ENCODE data around the gene GLI1. TPM values are rescaled to one million over a fixed set of nuclear protein-coding genes. Genes with fewer than 3 reads are reported as not detected.
A peak's percentile ranks its signal among the peaks of the same experiment; 100 is the strongest.
"Not testable (repeated sequence)": the region's sequence is repeated elsewhere in the genome, so short reads cannot be mapped to it uniquely, and the experiment has no call there.

The GLI1 gene
- polyA plus RNA-seq, 1 donor from 2014 or later, result 0.18 TPM

DNA sequence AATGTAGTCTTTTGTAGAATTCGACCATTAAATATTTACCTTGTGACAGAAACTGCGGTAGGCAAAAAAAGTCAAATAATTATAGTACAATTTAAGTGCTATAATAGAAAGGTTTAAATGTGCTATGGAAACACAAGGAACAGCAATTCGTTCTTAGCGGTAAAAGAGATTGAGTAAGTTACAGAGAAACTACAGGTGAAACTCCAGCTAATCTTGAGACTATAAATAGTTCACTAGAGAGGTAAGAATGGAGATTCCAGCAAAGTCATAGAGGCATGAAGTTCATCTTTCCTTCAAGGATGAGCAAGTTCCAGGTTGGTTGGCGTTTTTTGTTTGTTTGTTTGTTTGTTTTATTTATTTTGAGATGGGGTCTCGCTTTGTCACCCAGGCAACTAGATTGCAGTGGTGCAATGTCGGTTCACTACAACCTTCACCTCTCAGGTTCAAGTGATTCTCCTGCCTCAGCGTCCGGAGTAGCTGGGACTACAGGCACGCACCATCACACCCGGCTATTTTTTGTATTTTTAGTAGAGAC lies 27.9 kb upstream of the GLI1 start:
- peaks cover 4% of the 10 kb centered on the region for H3K36me3 Mint-ChIP-seq
- H3K27ac Mint-ChIP-seq, result peak overlapping the region; percentile 99
- no peaks in the 10 kb centered on the region for H3K27me3 Mint-ChIP-seq
- peak overlapping the region; percentile 89 to 96 (median 96) for H3K4me3 Mint-ChIP-seq
- H3K4me1 Mint-ChIP-seq, result peaks cover 21 to 26% (median 21%) of the 10 kb centered on the region in 3 donors
- H3K9me3 Mint-ChIP-seq, result no peaks in the 10 kb centered on the region

DNA sequence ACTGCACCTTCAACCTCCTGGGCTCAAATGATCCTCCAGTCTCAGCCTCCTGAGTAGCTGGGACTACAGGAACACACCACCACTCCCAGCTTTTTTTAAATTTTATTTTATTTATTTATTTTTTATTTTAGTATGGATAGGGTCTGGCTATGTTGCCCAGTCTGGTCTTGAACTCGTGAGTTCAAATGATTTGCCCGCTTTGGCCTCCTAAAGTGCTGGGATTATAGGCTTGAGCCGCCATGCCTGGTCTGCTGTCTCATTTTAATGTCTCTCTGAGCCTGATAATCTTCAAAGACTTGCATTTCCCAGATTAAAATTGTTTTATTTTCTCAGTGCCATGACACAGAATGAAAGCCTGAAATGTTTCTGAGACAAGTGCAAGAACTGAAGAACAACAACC lies 26.2 kb upstream of the GLI1 start:
- no peak overlapping the region for H3K4me3 Mint-ChIP-seq
- H3K9me3 Mint-ChIP-seq, result no peaks in the 10 kb centered on the region
- no peak overlapping the region for H3K27ac Mint-ChIP-seq
- peaks cover 18 to 22% (median 21%) of the 10 kb centered on the region in 3 donors for H3K4me1 Mint-ChIP-seq
- H3K36me3 Mint-ChIP-seq, result no peaks in the 10 kb centered on the region
- no peaks in the 10 kb centered on the region for H3K27me3 Mint-ChIP-seq

DNA sequence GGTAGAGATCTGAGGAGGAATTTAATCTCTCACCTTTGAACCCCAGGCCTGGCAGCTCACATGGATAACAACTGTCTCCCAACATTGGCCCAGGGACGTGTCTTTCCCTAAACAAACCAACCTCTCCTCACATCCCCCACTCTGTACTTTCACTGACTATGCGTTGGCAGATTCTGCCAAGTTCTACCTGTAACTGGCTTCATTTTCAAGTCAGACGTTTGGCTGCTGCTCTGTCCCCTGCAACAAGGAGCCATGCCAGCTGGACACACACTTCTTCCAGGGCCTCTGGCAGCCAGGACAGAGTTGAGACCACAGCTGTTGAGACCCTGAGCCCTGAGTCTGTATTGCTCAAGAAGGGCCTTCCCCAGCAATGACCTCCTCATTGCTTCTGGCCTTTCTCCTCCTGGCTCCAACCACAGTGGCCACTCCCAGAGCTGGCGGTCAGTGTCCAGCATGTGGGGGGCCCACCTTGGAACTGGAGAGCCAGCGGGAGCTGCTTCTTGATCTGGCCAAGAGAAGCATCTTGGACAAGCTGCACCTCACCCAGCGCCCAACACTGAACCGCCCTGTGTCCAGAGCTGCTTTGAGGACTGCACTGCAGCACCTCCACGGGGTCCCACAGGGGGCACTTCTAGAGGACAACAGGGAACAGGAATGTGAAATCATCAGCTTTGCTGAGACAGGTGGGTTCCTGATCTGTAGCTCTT lies 24.9 kb upstream of the GLI1 start, which contains the start of gene INHBC:
TSS of gene INHBC (plus strand) at position 268 of the 707 bp plus-strand sequence. CDS start at position 371, 103 bp downstream.
- Mint-ChIP-seq H3K4me3 (peak within 1 kb of the TSS in 2 of 4 donors; percentile 54 to 81), H3K27ac (peak within 1 kb of the TSS in 2 of 3 donors; percentile 67 to 92), H3K4me1 (peaks cover 12 to 15% (median 12%) of the 10 kb centered on the region in 3 donors), H3K36me3 (no peaks in the 10 kb centered on the region), H3K27me3 (no peaks in the 10 kb centered on the region), H3K9me3 (no peaks in the 10 kb centered on the region)

DNA sequence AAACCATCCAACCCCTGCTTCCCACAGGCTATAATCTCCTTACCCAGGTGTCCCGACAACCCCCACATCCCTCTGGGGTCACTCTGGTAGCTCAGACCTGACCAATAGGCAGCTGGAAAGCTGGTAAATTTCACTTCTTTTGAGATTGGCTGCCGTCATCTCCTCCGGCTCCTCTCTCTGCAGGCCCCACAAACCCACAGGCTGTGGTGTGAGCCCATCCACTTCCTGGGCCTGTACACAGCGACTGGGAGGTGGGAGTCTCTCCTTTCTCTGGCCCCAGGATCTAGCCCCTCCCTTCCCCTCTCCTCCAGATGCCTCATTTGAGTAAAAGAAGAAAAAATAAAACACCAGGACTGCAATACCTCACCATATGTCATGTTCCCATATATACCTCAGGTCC lies 24.3 kb upstream of the GLI1 start:
- Mint-ChIP-seq H3K4me3 (peak overlapping the region in 1 of 4 donors; percentile 81), H3K9me3 (no peaks in the 10 kb centered on the region), H3K27me3 (no peaks in the 10 kb centered on the region), H3K27ac (peak overlapping the region in 2 of 3 donors; percentile 67 to 92), H3K36me3 (no peaks in the 10 kb centered on the region), H3K4me1 (peaks cover 7 to 10% (median 8%) of the 10 kb centered on the region in 3 donors)

DNA sequence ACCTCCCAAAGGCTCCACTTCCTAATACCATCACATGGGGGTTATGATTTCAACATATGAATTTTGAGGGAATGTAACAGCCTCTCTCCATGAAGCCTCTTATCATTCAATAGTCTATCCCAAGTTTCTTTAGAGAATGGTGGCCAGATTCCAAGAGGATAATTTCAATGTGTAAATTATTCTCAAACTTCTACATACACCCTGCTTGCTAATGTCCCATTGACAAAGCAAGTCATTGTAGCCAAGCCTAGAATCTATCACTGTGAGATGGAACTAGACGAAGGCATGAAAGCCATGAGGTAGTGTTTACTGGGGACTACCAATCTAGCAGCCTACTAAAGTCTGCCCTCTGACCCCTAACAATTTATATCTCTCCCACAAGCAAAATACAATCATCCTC lies 21.2 kb upstream of the GLI1 start:
- Mint-ChIP-seq H3K4me1 (no peaks in the 10 kb centered on the region), H3K9me3 (peaks cover 4 to 5% (median 5%) of the 10 kb centered on the region in 3 donors), H3K27me3 (peaks cover 4% of the 10 kb centered on the region), H3K36me3 (no peaks in the 10 kb centered on the region), H3K27ac (no peak overlapping the region), H3K4me3 (no peak overlapping the region)

DNA sequence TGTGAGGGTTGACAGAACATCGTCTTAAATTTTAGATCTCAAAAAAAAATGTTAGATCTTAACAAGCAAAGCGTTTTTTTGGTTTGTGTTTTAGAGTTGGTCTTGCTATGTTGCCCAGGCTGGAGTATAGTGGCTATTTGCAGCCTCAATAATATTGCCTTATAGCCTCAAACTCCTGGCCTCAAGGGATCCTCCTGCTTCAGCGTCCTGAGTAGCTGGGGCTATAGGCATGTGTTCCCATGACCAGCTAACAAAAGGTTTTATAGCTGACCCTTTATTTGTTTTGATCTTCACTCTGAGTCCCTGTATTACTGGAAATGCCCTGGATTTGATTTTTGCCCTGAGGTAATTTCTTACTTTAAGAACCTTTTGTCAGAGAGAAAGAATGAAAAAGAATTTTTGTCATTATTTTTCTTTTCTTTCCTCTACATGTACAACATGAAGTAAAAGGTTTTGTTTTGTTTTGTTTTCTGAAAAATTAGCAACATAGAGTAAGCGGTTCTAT lies 19.8 kb upstream of the GLI1 start:
- peaks cover 4% of the 10 kb centered on the region for H3K27me3 Mint-ChIP-seq
- H3K36me3 Mint-ChIP-seq, result no peaks in the 10 kb centered on the region
- no peak overlapping the region for H3K27ac Mint-ChIP-seq
- no peak overlapping the region for H3K4me3 Mint-ChIP-seq
- H3K9me3 Mint-ChIP-seq, result peaks cover 4 to 5% (median 5%) of the 10 kb centered on the region in 3 donors
- H3K4me1 Mint-ChIP-seq, result peaks cover 0 to under 1% (median 0%) of the 10 kb centered on the region in 3 donors

DNA sequence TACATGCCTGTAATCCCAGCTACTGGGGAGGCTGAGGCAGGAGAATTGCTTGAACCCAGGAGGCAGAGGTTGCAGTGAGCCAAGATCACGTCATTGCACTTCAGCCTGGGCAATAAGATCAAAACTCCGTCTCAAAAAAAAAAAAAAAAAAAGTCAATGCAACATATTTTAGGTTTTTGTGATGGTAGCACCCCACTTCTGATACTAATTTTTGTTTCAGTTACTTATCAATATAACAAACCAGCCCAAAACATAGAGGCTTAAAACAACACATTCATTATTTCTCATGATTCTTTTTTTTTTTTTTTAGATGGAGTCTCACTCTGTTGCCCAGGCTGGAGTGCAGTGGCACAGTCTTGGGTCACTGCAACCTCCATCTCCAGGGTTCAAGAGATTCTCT lies 18.2 kb upstream of the GLI1 start:
- H3K4me1 Mint-ChIP-seq, H3K4me3 Mint-ChIP-seq, H3K9me3 Mint-ChIP-seq, H3K27ac Mint-ChIP-seq, H3K36me3 Mint-ChIP-seq, H3K27me3 Mint-ChIP-seq: not testable (repeated sequence)

DNA sequence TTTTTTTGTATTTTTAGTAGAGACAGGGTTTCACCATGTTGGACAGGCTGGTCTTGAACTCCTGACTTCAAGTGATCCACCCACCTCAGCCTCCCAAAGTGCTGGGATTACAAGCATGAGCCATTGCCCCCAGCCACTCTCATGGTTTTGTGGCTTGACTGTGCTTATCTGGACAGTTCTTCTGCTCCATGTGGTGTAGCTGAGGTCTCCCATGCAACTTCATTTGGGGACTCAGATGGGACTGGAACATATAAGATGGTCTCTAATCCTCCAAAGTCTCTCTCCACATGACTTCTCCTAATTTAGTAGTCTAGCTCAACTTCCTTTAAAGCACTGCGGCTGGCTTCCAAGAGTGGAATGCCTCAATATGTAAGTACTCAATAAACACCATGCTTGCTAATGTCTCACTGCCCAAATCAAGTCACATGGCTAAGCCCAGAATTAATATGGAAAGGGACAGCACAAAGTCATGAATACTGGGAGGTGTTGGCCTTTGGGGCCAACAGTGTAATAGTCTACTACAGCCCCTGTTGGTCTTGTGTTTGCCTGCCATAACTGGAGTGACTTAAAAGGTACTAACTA lies 17.6 kb upstream of the GLI1 start:
- peaks cover 0 to 5% (median 3%) of the 10 kb centered on the region in 3 donors for H3K4me1 Mint-ChIP-seq
- no peak overlapping the region for H3K27ac Mint-ChIP-seq
- no peak overlapping the region for H3K4me3 Mint-ChIP-seq
- H3K27me3 Mint-ChIP-seq, result peaks cover 4% of the 10 kb centered on the region
- H3K36me3 Mint-ChIP-seq, result peaks cover 3% of the 10 kb centered on the region
- H3K9me3 Mint-ChIP-seq, result peaks cover 4 to 5% (median 5%) of the 10 kb centered on the region in 3 donors

DNA sequence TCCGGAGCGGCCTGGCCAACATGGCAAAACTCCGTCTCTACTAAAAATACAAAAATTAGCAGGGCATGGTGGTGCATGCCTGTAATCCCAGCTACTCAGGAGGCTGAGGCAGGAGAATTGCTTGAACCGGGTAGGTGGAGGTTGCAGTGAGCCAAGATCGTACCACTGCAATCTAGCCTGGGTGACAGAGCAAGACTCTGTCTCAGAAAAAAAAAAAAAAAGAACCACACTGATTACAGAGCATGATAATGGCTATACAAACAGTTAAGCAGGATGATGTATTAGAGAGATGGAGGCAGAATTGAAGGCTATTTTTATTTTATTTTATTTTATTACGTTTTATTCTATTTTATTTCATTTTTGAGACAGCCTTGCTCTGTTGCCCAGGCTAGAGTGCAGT lies 15.2 kb upstream of the GLI1 start:
- H3K4me3 Mint-ChIP-seq, H3K27ac Mint-ChIP-seq, H3K36me3 Mint-ChIP-seq, H3K9me3 Mint-ChIP-seq, H3K27me3 Mint-ChIP-seq, H3K4me1 Mint-ChIP-seq: not testable (repeated sequence)

DNA sequence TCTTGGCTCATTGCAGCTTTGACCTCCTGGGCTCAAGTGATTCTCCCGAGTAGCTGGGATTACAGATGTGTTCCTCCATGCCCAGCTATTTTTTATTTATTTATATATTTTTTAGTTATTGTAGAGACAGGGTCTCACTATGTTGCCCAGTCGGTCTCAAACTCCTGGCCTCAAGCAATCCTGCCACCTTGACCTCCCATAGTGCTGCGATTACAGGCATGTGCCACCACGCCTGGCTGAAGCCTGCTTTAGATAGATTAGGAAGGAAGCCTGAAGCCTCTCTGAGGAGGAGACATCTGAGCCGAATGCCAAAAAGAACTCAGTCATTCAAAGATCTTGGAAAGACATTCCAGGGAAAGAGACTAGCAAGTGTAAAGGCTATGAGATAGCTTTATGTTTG lies 14.8 kb upstream of the GLI1 start:
- H3K36me3 Mint-ChIP-seq, result peaks cover 3% of the 10 kb centered on the region
- no peak overlapping the region for H3K27ac Mint-ChIP-seq
- peaks cover 4 to 5% (median 5%) of the 10 kb centered on the region in 3 donors for H3K9me3 Mint-ChIP-seq
- peaks cover 4% of the 10 kb centered on the region for H3K27me3 Mint-ChIP-seq
- peaks cover 0 to 5% (median 3%) of the 10 kb centered on the region in 3 donors for H3K4me1 Mint-ChIP-seq
- H3K4me3 Mint-ChIP-seq, result no peak overlapping the region

DNA sequence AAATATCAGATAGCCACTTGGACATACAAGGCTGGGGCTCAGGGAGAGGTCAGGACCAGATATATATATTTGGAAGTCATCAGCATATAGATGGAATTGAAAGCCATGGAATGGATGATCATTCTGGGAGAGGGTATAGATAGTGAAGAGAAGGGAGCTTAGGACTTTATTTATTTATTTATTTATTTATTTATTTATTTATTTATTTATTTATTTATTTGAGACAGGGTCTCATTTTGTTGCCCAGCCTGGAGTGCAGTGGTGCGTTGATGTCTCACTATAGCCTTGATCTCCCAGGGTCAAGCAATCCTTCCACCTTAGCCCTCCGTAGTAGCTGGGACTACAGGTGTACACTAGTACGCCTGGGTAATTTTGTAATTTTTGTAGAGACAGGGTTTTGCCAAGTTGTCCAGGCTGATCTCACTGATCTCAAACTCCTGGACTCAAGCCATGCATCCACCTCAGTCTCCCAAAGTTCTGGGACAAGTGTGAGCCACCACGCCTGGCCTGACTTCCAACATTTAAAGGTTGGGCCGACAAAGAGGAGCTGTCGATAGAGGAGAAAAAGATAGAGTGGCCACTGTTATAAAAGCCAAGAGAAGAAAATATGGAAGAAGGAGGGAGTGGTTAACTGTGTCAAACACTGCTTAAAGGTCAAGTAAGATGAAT lies 13.2 kb upstream of the GLI1 start:
- Mint-ChIP-seq H3K4me1 (peaks cover 0 to 5% (median 3%) of the 10 kb centered on the region in 3 donors), H3K27ac (no peak overlapping the region), H3K9me3 (peaks cover 3 to 5% (median 4%) of the 10 kb centered on the region in 3 donors), H3K36me3 (peaks cover 4% of the 10 kb centered on the region), H3K27me3 (peaks cover 3% of the 10 kb centered on the region), H3K4me3 (peak overlapping the region in 1 of 4 donors; percentile 21)

DNA sequence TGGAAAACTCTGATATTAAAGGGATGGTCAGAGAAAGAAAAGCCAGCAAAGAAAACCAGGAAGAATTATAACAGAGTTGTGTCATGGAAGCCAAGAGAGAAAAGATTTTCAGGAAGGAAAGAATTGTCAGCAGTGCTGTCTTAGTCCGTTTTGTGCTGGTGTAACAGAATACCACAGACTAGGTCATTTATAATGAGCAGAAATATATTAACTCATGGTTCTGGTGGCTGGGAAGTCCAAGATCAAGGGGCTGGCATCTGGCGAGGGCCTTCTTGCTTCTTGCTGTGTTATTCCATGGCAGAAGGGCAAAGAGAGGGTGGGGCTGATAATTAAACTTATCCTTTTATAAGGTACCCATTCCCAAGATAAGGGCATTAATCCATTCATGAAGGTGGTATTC lies 10.9 kb upstream of the GLI1 start:
- peaks cover 0 to 5% (median 3%) of the 10 kb centered on the region in 3 donors for H3K4me1 Mint-ChIP-seq
- no peak overlapping the region for H3K4me3 Mint-ChIP-seq
- no peaks in the 10 kb centered on the region for H3K9me3 Mint-ChIP-seq
- no peak overlapping the region for H3K27ac Mint-ChIP-seq
- peaks cover 4% of the 10 kb centered on the region for H3K36me3 Mint-ChIP-seq
- peaks cover 6% of the 10 kb centered on the region for H3K27me3 Mint-ChIP-seq

DNA sequence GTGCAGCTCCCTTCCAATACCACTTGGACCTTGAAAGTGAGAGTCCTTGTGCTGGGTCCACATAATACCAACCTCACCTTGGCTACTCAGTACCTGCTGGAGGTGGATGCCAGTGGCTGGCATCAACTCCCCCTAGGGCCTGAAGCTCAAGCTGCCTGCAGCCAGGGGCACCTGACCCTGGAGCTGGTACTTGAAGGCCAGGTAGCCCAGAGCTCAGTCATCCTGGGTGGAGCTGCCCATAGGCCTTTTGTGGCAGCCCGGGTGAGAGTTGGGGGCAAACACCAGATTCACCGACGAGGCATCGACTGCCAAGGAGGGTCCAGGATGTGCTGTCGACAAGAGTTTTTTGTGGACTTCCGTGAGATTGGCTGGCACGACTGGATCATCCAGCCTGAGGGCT lies 10.2 kb upstream of the GLI1 start:
- no peak overlapping the region for H3K27ac Mint-ChIP-seq
- peaks cover 6% of the 10 kb centered on the region for H3K27me3 Mint-ChIP-seq
- peaks cover 4% of the 10 kb centered on the region for H3K36me3 Mint-ChIP-seq
- no peaks in the 10 kb centered on the region for H3K9me3 Mint-ChIP-seq
- no peak overlapping the region for H3K4me3 Mint-ChIP-seq
- H3K4me1 Mint-ChIP-seq, result peaks cover 0 to 5% (median 3%) of the 10 kb centered on the region in 3 donors

DNA sequence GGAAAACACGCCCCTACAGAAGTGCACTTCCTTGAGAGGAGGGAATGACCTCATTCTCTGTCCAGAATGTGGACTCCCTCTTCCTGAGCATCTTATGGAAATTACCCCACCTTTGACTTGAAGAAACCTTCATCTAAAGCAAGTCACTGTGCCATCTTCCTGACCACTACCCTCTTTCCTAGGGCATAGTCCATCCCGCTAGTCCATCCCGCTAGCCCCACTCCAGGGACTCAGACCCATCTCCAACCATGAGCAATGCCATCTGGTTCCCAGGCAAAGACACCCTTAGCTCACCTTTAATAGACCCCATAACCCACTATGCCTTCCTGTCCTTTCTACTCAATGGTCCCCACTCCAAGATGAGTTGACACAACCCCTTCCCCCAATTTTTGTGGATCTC lies 9.5 kb upstream of the GLI1 start:
- Mint-ChIP-seq H3K9me3 (no peaks in the 10 kb centered on the region), H3K36me3 (peaks cover 4% of the 10 kb centered on the region), H3K4me1 (peaks cover 2 to 3% (median 3%) of the 10 kb centered on the region in 3 donors), H3K27ac (no peak overlapping the region), H3K4me3 (no peak overlapping the region), H3K27me3 (peaks cover 6% of the 10 kb centered on the region)

DNA sequence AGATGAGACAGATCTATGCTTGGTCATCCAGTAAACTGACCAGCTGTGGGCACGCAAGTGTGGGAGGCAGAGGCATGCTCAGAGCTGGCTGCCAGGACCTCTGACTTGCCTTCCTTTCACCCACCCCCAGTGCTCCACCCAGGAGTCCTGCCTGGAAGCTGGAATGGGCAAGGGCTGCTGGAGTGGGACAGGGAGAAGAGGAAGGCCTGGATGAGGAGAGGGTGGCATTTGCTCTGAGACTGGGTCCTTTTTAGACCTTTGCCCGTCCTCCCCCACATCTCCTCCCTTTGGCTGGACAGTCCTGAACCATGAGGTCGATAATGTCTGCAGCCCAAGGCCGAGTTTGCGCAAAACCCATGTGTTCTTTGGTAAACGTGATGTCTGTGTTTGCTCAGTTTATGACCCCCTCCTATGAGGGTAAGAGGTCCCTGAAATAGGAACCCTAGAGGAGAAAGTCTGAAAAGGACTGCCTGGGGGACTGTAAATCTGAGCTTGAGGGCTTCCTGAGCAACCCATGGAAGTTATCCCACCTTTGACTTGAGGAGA lies 8.3 kb upstream of the GLI1 start:
- Mint-ChIP-seq H3K27me3 (peaks cover 6% of the 10 kb centered on the region), H3K36me3 (peaks cover 4% of the 10 kb centered on the region), H3K4me3 (no peak overlapping the region), H3K4me1 (peaks cover 0 to 8% (median 5%) of the 10 kb centered on the region in 3 donors), H3K27ac (no peak overlapping the region), H3K9me3 (no peaks in the 10 kb centered on the region)

Data from IgD-negative memory B cell (primary cell).